Kasumi-1 (cell line): ENCODE measurements around the gene DCDC2B.
"Not testable (repeated sequence)": the region's sequence is repeated elsewhere in the genome, so short reads cannot be mapped to it uniquely, and the experiment has no call there.

Source experiments
- DNase-seq, 2 experiments: peaks; one replicate each; lab custom pipeline; 2025; lab: John Stamatoyannopoulos, UW

The DCDC2B gene

DNA sequence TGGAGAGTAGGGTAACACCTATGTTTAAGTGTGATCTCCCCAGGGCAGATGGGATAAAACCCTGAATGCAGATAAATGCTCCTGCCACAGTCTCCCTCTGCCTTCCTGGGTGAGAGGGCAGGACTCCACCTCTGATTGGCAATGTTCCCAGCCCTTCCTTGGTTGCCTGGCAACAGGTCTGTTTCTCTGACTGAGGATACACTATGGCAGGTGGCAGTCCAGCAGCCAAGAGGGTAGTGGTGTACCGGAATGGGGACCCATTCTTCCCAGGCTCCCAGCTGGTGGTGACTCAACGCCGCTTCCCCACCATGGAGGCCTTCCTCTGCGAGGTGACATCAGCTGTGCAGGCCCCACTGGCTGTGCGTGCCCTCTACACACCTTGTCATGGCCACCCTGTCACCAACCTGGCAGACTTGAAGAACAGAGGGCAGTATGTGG, at the start of gene DCDC2B:
Gene DCDC2B (plus strand): TSS at position 199 of the 438 bp plus-strand sequence. CDS start 5 bp downstream, at position 204.
- DNase-seq, result no peak

DNA sequence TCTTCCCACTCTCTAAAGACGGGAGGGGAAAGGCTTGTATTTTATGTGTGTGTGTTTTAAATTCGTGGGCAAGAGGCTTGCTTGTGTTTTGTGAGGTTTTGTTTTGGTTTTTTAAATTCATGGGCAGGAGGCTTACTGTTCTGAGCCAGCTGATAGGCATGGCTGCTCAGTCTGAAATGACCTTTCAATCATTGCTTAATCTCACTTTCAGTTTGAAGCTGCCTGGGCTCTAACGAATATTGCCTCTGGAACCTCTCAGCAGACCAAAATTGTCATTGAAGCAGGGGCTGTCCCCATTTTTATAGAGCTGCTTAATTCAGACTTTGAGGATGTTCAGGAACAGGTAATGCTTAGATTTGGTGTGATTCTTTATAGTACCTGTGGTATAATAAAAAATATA, 49.7 kb upstream of the DCDC2B start:
- no peak for DNase-seq

GRCh38 chr1:32163405-32163804, 45.5 kb upstream of the DCDC2B start:
- DNase-seq, result no peak

GRCh38 chr1:32165633-32166032, 43.3 kb upstream of the DCDC2B start:
- DNase-seq, result not testable (repeated sequence)

DNA sequence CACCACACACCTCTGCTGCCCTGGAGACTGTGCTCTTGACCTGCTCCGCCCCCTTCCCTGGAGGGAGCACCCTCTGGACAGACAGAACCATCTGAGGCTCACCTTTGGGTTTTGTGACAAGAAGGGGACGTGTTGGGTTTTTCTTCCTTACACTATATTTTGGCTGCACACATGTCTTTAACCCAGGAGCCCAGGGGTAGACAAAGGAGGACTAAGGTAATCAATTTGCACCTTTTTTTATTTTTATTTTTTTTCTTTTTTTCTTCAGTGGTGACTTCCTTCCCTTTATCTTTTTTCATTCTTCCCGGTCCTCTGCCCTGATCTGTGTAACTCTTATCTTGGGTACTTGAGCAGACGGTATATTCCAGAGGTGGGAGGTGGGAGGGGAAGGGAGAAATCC, 37.9 kb upstream of the DCDC2B start:
- no peak for DNase-seq

DNA sequence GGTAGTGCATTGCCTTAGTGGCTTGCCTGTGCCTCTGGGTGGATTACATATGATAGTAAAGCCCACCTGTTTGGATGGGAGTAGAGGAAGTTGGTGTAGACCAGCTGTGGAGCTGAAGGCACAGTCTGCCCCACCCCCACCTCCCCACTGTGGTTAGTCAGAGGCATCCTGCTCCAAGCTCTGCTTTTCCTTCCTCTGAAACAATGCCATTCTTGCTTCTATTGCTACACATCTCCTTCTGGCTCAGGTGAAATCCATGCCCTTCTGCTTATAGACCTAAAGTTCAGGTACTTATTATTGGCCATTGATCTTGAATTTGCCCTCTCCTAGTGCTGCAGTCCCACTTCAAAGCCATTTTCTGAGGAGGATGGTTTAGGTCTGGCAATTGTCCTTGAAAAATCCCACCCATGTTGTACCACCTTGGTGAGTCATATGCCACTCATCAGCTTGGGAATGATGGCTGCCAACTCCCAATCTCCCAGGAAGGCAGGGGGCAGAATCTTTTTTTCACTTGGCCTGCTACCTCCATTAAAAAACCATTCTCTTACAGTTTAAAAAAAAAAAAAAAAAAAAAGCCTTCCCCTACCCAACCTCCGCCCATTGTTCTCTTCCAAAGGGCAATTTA, 36.2 kb upstream of the DCDC2B start:
- DNase-seq, result peak; percentile 20 to 32

DNA sequence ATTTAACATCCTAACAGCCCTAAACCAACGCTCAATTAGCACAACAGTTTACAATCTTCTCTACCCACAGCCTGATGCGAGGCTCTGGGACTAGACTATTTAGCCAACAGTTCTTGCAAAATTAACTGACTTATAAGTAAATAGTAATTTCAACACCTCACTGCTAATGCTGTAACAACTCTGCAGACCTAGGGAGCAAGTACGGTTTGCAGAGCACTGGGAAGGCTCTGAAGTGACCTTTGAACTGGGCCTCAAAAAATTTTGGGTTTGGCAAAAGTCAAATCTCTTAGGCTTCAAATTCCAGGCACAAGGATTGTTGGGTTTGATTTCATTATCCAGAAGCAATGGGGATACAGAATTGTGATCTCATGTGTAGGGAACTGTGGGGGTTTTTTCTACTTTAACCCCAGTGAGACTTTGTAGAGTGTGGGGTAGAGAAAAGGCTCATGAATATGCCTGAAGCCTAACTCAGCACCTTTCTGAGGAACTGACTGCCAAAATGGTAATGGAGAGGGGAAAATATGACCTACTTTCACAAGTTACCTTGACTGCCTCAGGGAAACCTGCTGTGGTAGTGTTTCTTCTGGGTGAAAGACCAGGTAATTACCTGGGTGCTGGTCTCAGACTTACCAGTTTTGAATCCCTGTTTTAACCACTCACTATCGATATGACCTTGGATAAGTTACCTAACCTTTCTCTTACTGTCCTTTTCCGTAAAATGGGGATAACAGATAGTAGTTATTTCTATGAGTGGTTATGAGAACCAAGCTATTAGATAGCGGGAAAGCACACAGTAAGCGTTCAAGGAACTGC, 30.3 kb upstream of the DCDC2B start:
- no peak for DNase-seq

GRCh38 chr1:32179193-32179442, 29.8 kb upstream of the DCDC2B start:
- no peak for DNase-seq

- peak; percentile 90 for DNase-seq
Observed at GRCh38 chr1:32179443-32180185, 29.3 kb upstream of the DCDC2B start, which contains the start of gene TXLNA. TSS of gene TXLNA (plus strand) at chr1:32179675. CDS start at chr1:32180346, 671 bp downstream.

DNA sequence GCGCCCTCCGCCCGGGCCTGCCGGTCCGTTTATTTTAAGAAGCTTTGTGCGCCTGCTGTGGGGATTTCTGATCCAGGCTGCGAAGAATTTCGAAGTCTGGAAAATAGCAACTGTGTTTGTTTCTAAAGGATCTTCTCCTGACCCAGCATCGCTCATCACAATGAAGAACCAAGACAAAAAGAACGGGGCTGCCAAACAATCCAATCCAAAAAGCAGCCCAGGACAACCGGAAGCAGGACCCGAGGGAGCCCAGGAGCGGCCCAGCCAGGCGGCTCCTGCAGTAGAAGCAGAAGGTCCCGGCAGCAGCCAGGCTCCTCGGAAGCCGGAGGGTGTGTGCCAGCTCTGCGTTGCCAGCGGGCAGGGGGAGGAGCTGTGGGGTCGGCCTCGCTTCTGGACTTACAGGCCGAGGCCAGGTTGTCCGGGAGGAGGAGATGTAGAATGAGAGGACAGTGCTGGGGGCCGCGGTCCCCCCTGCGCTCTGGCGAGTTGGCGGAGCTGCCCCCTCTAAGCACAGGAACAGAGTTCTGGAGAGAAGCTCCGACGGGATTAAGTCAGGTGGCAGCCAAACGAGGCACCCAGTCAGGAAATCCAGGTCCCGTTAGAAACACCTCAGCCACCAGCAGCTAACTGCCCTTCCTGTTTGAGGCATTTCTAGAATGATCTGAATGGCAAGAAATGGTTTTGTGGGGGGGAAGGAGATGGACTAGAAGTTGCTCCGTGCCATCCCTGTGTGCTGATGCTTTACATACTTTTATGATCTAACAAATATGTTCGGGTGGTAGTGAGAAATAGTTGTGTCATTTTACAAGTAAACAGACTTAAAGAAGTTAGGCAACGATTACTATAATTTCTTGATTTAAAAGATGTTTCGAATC, 28.5 kb upstream of the DCDC2B start:
- no peak for DNase-seq

- no peak for DNase-seq
Observed at GRCh38 chr1:32181065-32181464, 27.8 kb upstream of the DCDC2B start.

DNA sequence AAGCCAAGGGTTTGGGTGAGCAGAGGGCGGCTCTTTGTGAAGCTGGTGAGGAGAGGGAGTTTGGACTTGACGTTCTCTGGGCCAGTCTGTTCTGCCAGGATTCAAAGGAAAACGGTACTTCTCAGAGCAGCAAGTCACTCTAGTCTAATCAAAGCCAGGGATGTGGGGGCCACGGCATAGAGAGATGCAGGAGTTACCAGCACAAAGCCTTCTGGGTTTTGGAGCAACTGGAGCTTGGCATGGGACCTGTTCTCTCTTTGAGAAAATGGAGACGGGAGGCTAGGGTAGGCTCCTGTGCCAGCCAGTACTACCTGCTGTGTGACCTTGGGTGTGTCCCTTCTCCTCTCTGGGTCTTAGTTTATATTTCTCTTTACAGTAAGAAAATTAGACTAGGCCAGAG, 27.3 kb upstream of the DCDC2B start:
- no peak for DNase-seq

DNA sequence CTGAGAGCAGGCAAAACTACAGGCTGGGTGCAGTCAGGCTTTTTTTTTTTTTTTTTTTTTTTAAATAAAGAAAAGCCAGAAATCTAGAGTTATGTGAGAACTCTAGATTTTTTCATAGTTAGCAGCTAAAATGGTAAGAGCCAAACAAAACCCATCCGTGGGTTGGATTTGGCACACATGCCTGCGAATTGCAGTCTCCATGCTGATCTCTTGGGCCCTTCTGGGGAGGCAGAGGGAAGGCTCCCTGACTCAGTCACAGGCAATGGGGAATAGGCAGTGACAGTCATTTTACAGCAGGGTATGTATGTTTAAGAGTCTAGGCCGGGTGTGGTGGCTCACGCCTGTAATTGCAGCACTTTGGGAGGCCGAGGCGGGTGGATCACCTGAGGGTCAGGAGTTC, 26.8 kb upstream of the DCDC2B start:
- no peak for DNase-seq

- DNase-seq, result no peak
Observed at GRCh38 chr1:32184650-32185049, 24.2 kb upstream of the DCDC2B start.

DNA sequence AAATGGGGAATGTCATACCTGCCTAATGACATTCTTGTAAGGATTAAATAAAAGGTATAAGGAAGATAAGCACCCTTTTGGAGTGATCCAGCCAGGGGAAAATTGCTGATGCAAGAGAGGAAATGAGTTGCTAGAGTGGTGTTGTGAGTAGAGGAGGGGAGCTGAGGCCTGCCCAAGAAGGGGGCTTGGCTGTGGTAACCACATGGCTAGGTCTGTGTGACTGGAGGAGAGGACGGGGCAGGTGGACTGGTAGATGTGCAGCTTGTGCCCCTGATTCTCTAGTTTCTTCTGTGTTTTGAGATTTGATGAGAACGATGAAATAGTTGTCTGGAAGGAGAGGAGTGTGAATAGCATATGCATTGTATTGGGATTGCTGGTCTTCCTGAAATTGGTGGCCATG, 22.8 kb upstream of the DCDC2B start:
- DNase-seq, result no peak

DNA sequence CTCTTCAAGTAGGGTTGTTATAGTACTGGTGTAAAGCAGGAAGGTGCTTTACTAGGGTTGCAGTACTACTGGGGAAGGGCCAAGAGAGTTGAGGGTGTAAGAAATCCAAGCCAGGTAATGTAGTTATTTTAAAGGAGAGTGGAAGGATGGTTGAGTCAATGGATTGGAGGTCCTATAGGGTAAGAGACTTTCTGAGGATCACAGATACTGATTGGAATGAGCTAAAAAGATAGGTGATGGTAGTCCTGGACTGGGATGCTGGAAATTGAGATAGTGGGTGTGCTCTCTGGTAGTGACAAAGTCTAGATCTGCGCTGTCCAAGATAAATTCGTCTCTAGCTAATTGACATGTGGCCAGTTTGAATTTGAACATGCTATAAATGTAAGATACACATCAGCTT, 22.4 kb upstream of the DCDC2B start:
- no peak for DNase-seq

DNA sequence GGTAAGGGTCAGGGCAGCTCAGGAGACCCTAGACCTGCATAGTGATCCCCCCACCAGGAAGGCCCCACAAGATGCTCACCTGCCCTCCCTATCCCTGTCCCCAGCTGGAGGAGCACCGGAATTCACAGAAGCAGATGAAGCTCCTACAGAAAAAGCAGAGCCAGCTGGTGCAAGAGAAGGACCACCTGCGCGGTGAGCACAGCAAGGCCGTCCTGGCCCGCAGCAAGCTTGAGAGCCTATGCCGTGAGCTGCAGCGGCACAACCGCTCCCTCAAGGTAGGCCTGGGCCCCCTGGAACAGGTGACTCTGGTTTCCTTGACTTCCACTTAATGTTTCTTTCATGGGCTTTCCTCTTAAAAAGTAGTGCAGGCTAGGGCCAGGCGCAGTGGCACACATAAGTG, 21.0 kb upstream of the DCDC2B start:
- DNase-seq, result no peak

GRCh38 chr1:32192220-32192948, 16.5 kb upstream of the DCDC2B start:
- DNase-seq, result no peak

DNA sequence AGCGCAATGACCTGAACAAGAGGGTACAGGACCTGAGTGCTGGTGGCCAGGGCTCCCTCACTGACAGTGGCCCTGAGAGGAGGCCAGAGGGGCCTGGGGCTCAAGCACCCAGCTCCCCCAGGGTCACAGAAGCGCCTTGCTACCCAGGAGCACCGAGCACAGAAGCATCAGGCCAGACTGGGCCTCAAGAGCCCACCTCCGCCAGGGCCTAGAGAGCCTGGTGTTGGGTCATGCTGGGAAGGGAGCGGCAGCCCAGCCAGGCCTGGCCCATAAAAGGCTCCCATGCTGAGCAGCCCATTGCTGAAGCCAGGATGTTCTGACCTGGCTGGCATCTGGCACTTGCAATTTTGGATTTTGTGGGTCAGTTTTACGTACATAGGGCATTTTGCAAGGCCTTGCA, 13.9 kb upstream of the DCDC2B start:
- no peak for DNase-seq

DNA sequence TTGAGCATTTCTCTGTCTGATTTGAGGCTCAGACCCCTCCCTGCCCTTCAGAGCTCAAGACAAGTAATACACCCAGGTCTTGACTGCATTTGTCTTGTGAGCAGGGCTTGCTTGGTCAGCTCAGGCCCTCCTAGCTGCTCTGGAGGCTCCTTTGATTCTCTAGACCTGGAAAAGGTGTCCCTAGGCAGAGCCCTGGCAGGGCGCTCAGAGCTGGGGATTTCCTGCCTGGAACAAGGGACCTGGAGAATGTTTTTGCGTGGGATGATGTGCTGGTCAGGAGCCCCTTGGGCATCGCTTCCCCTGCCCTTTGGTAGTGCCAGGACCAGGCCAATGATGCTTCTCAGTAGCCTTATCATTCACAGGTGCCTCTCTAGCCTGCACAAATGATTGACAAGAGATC, 13.4 kb upstream of the DCDC2B start:
- no peak for DNase-seq
